Measurements from ENCODE around the gene DNAH1.
"Not testable (repeated sequence)": the region's sequence is repeated elsewhere in the genome, so short reads cannot be mapped to it uniquely, and the experiment has no call there.

Gene DNAH1

DNA sequence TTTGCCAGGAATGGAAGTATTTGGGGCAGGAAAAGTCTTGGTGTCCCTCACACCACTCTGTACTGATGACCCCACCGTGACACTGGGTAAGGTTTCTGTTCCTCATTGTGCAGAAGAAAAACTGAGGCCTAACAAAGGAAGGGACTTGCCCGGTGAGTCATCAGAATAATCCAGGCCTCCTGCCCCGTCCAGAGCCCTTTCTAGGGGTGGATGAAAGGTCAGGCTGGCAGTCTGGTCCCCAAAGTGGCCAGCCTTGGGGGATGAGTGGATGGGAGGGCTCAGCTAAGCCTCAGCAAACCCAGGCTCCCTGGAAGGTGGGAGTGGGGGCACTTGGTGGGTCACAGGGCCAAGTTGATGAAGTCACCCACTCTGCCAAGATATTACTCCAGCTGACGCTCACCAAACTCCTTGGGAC is 2.3 kb upstream of the DNAH1 start:
- DNase-seq: no peak

DNA sequence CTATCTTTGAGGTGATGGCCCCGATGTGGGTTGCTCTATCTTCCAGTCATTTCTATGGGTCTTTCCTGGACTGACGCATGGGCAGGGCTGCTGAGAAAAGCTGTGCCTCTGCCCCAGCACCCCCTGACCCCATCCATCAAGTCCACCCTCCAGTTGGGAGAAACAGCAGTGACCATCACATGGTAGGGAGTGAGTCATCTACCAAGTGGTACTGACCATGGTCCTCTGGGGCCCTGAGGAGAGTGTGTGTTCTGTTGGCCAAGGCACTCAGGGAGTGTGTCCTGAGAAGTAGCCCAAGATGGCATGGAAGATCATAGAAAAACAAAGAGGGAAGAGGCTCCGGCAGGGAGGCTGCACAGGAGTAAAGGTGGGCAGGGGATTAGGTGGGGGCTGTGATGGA is 1.6 kb upstream of the DNAH1 start:
- no peak for DNase-seq

DNA sequence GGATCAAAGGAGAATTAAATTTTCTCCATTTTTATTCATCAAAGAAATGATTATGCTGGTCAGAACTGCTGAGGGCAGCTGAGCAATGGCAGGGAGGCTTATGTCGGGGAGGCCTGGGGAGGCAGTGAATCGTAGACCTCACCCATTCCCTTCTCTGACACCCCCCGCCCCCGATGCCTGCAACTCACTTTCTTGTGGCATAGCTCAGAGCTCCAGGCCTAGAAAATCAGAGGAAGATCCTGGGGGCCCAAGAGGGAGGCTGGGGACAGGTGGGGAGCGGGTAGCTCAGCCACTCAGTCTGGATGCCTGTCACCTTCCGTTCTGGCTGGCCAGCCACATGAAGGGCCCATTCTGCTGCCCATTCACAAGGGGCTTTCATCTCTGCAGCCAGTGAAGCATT is 1.1 kb upstream of the DNAH1 start:
- DNase-seq: no peak

DNA sequence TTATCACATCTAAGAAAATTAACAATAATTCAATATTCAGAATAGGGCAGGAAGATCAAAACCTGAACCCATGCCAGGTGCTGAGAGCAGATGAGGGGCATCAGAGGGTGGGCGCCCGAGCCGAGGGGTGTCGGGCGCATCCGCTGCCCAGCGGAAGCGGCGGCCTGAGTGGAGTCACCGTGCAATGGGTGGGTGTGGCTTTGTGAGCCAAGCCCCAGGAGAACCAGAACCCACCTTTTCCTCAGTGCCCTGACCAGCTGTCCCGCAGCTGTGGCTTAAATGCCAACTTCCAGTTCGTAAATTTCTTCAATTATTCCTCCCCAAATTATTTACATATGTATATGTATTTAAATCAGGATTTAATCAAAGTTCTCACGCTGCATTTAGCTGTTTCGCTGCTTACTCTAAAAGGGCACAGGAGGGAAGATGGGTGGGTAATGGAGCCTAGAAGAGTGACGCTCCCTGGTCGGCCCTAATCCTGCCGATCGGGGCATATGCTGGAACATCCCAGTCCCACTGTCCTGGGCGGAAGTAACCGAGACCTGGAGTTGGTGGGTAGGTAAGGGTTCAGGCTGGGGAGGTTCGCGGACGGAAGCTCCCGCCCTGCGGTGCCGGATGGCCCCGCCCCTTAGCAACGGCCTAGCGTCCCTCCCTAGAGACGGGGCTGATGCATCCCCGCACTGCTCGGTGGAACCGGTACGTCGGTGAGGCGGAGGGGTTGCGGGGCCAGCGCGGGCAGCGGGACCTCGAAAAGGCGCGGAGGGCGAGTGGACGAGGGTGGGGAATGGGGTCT is 1.3 kb downstream of the DNAH1 start:
- peak; percentile 44 to 70 (median 64) for DNase-seq

DNA sequence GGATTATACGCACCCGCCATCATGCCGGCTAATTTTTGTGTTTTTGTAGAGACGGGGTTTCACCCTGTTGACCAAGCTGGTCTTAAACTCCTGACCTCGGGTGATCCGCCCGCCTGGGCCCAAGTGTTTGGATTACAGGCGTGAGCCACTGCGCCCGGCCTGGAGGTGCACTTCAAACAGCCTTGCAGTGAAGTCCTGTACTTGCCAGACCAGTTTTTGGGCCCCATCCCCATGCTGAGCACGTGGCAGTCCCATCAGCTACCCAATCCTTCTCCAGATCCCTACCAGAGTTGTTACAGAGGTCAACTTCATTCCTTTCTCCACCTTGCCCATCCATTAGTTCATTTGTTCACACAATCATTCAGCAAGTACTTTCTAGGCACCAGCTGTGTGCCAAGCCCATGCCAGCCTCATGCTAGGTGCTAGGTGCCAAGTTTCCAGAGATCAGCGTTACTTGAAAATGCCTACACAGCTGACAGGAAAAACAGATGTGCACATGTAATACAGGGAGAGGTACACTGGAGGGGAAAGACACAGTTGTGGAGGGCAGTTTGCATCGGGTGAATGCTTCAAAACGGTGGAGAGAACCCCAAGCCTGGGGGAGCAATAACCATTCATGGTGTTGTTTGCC is 2.2 kb downstream of the DNAH1 start:
- DNase-seq: no peak

DNA sequence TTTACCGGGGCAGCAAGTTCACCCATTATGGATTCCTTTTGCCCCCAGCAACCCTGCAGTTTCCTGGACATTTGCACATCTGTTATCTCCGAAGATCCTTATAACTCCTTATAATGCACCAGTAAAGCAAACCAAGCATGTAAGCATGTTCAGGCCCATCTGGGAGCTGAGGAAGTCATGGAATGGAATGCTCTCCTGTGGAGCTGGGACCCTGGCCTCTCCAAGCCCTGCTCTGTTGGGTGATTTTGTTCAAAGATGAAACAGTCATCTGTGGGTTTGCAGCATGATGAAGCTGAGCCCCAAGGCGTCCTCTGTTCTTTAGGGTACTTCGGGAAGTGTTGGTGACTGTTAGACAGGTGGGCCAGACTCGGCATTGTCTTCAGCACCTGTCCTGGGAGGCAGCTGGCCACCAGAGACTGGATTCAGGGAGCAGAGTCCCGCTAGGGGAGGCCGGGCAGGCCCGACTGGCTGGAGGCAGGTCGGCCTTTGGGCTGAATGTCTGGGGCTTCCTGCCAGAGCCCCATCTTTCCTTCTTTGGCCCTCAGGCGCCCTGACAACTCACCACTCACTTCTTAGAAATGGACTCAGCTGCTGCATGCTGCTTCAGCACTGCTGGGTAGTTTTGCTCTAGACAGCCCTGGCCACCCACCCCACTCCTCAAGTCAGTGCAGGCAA is 3.9 kb downstream of the DNAH1 start:
- no peak for DNase-seq

DNA sequence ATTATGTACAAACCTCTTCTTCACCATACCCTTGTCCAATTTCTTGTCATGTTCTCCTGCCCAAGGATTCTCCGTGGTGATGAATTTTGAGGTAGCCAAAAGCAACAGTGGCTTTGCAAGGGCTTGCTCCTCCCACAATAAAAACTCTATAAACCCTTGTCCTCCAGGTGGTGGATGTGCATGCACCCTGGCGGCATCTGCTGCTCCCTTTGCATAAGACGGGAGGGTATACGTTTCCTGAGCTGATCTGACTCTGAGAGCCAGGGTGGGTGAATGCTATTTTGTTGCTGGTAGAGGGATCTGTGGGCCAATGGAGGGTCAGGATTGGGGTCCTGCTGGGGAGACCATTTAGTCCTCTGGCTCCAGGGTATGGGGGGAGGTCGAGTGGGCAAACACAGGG is 5.4 kb downstream of the DNAH1 start:
- DNase-seq: no peak

DNA sequence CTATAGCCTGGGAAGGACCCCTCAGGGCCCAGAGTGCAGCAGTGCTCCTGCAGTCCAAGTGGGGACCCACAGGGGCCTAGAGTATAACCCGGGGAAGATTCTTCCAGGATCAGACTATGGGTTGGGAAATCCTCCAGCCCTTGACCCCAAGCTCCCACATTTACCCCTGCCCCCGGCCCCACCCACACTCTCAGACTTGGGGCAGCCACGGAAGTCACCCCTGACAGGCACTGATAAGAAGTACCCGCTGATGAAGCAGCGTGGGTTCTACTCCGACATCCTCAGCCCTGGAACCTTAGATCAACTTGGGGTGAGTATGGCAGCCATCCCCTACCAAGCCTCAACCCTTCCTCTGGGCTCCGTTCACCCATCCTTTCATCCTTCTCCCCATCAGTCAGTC is 6.3 kb downstream of the DNAH1 start:
- DNase-seq: no peak

DNA sequence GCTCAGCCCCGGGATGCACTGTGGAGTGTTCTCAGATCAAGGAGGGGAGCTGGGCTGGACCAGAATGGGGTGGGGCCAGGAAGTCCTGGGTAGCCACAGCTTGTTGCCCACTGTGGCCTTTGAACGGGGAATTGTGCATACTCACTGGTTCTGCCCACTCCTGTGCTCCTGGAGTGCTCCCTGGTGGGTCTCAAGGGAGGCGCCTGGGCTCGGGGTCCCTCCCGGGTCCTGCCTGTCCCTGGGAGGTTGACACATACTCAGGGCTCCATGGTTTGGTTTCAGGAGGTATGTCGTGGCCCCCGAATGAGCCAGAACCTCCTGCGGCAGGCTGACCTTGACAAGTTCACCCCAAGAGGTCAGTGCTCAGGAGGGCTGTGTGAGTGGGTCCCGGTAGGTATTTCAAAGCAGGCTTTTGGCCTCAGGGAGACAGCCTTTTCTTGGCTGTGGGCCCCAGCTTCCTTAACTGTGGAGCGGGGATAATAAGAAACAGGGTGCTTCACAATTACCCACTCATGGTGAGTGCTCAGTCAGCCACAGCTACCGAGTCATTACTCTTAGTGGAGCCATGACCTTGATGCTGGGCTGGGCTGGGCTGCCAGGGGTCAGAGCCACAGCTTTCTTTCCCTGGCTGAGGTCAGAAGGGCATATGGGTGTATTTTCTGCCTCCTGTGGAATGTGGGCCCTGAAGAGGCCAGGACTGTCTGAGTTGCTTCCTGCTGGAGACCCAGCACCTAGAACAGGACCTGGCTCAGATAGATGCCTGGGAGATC is 7.6 kb downstream of the DNAH1 start:
- DNase-seq: no peak

DNA sequence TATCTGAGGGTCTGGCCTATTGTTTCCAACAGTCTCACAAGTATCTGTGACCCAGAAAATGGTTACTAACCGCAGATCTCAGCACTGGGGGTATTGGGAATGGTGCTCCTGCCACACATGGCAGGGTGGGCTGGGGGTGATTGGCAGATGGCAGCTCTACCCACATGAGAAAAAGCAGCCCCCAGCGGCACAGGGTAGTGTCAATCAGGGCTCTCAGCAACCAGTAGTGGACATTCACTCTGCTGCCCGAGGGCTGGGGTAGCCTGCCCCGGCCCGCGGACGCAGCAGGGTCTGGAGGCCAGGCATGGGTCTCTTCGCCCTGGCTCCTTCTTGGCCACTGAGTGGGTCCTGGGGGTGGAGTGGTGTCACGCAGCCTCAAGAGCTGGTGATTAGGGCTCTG is 8.6 kb downstream of the DNAH1 start:
- no peak for DNase-seq

DNA sequence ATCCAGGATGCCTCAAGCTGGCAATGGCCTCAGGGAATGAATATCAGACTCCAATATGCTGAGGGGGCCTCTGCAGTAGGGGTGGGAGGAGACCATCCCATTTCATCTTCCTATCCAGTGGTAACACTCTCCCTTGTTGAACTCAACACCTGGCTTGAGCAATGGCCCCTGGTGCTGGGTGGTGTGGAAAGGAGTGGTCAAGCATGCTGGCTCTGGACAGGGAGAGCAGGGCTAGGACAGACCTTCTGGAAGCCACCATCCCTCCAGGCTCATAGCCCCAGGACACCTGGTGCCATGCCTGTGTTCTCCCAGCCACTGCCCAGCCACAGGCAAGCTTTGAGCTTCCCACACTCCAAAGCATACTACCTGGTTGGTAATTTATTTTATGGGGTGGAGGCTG is 9.6 kb downstream of the DNAH1 start:
- DNase-seq: no peak

DNA sequence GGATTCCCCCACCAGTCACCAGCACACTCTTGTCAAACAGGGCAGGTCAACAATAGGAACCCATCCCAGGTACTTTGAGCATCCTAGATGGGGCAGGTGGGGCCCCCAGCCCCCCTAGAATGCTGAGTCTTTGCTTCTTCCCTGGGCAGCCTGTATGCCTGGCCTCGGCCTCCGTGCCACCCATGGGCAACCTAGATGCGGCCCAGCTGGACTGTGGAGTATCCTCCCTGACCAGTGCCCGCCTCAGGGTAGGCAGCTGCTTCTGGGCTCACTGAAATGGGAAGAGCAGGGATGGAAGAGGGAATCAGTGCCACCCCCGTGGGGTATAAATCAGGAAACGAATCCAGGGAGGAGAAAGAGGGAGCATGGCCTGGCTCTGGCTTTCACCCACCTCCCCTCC is 10.9 kb downstream of the DNAH1 start:
- no peak for DNase-seq

DNA sequence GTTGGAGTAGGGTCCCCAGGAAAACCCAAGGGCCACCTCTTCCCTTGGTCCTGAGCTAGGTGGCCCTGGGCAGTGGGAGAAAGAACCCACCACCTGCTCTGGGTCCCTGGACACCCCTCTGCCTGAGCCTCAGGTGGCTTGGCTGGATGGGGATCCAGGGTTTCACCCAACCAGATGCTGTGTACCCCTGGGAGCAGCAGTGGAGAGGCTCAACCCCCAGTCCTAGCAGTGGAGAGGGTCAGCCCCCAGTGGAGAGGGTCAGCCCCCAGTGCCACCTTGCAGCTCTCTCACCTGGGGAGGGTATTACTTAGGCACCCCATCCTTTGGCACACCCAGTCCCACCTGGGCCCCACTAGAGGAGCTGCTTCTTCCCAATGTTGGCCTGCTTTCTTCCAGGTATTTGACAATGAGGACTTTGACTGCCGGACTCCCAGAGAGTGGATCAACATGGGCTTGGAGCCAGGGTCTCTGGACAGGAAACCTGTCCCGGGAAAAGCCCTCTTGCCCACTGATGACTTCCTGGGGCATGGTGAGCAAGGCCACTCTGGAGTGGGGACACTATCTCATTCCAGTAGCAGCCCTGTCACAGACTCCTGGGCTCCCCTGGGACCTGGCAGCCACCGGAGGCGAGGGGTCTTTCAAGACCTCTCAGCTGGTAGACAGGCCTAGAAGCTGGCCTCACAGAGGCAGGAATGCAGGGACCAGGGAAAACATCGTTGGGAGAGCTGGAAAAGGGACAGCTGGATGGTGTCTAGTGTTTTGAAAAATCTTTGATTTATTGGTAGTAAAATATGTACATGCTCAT is 11.6 kb downstream of the DNAH1 start:
- no peak for DNase-seq

DNA sequence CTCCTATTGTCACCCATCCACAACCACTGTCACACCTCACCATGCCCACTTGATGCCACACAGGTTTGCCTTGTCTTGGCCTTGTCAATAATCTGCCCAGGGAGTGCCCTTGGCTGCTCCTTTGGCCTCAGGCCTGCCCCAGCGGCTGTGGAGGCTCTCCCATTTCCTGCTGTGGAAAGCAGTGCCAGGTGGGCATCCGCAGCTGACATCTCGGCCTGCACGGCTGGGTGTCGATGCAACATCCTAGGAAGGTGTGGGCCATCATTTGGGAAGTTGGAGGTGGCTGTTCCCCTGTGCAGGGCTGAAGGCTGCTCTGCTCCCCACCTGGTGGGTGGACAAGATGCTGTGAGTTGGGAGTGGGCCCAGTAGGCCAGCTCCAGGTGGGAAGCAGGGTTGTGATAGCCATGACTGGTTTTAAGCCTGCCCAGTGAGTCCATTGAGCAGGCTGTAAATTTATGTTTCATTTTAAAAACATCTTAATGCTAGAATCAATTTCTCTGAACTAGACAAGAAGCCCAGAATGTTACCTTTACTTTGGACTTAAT is 12.5 kb downstream of the DNAH1 start:
- DNase-seq: no peak

DNA sequence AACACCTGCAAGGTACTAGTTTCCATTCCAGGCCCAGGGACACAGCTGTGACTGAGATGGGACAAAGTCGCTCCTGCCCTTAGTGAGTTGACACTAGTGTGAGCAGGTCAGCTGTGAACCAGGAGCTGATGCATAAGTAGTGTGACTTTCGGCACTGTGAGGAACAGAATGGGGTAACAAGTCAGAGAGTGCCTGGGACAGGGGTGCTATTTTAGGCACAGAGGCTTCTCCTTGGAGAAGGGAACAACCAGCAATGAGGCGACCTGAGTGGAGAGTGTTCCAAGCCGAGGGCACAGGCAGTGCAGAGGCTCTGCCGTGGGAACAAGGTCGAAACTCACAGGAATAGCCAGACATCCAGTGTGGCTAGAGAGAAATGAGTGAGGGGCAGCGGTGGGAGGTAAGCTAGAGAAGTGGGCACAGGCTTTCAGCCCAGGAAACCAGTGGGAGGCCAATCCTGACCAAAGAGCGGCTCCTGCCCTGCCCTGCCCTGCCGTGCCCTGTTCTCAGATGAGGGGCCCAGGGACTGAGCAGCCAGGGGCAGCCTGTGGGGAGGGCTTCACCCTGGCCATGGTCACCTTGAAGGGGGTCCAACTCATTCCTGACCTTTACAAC is 14.2 kb downstream of the DNAH1 start:
- no peak for DNase-seq

DNA sequence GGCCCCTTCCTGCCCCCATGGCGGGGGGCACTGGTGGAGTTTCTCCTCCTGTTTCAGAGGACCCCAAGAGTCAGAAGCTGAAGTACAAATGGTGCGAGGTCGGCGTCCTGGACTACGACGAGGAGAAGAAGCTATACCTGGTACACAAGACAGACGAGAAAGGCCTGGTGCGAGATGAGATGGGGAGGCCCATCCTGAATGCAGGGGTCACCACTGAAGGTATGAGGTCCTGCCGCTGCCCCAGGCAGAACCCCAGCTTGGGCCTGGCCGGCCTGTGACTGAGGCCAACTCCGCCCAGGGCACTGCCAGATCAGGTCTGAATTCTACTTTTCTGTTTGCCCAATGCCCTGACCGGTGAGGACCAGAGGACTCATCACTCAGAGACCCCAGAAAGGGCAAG is 15.0 kb downstream of the DNAH1 start:
- DNase-seq: no peak

DNA sequence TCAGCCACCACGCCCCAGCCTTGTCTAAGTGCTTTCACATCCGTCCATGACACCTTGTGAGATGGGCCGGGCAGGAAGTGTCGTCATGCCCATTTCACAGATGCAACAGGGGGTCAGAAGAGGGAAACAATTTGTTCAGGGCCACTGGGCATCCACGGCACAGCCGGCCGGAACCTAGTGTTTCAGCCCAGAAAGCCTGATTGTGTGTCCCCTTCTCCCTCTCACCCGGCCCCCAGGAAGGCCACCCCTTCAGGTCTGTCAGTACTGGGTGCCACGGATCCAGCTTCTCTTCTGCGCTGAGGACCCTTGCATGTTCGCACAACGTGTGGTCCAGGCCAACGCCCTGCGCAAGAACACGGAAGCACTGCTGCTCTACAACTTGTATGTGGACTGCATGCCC is 15.8 kb downstream of the DNAH1 start:
- DNase-seq: no peak

DNA sequence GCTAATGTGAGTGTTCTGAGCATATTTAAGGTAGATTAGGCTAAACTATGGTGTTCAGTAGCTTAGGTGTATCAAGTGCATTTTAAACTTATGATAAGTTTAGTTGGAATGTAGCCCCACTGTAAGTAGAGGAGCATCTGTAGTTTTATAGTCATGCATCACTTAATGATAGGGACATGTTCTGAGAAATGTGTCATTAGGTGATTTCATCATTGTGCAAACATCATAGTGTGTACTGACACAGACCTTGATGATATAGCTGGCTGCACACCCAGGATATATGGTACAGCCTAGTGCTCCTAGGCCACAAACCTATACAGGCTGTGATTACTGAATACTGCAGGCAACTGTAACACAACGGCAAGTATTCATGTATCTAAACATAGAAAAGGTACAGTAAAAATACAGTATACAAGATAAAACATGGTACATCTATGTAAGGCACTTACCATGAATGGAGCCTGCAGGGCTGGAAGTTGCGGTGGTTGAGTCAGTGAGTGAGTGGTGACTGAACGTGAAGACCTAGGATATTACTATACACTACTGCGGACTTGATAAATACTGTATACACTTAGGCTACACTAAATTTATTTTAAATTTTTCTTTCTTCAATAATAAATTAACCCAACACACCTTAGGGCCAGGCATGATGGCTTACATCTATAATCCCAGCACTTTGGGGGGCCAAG is 17.9 kb downstream of the DNAH1 start:
- DNase-seq: no peak

DNA sequence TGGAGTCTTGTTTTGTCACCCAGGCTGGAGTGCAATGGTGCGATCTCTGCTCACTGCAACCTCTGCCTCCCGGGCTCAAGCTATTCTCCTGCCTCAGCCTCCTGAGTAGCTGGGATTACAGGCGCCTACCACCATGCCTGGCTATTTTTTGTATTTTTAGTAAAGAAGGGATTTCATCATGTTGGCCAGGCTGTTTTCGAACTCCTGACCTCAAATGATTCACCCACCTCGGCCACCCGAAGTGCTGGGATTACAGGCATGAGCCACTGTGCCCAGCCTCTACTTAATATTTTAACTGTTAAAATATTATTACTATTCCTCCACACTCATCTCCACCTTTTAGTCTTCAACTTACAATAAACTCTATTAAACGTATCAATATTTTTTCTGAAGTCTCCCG is 22.0 kb downstream of the DNAH1 start:
- not testable (repeated sequence) for DNase-seq

DNA sequence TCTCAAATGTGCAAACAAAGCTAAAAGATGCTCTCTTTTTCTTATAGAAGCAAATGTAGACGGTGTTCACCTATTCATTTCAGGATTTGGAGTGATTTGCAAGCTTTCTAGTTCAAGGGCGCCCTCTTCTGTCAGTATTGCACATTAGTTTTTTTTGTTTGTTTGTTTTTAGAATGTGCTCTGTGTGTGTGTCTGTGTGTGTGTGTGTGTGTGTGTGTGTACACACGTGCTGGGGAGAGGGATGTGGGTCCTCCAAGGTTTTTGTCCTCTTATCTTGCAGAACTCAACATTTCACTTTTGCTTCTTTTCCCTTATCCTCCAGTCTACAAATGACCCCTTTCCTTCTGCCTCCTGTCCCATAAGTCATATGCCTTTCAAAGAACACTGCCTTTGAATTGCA is 23.5 kb downstream of the DNAH1 start:
- DNase-seq: peak in 4 of 5 donors; percentile 25 to 78 (median 46)

DNA sequence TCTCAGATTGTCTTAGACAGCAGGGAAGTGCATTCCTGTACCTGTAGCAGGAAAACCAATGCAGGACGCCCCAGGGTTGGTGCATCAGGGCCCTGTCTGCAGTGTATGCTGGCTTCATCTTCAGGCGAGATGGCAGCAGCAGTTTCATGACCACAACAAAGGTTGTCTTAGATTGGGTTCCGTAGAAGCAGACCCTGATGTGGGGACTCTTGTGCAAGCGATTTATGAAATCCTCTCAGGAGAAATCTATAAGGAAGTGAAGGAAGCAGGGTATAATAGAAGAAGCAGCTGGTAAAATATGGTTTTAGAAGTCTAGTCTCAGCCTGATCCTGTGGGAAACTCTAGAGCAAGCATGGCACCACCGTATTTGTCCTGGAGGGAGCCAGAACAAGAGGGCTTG is 25.0 kb downstream of the DNAH1 start:
- DNase-seq: no peak
